Esophagus squamous epithelium (tissue), 4 donors: ENCODE results near the gene ANAPC13.

Experiments used
- CTCF ChIP-seq, 6 experiments: fragments of 450-650 bp in 4 of 6; fragments of 200-600 bp in 2 of 6; sonication (generic) in 2 of 6; IDR thresholded peaks; one replicate each; pipeline ENCODE4 v1.5.1; 2016 to 2019; ENCODE audit warnings: antibody characterized with exemption in 6 of 6, mild to moderate bottlenecking in 4 of 6, moderate library complexity in 4 of 6
- POLR2A ChIP-seq, 4 donors: fragments of 450-650 bp; IDR thresholded peaks; one replicate each; pipeline ENCODE4 v1.6.1; 2017; ENCODE audit warnings: antibody characterized with exemption in 4 of 4, mild to moderate bottlenecking in 4 of 4, moderate library complexity in 3 of 4

DNA sequence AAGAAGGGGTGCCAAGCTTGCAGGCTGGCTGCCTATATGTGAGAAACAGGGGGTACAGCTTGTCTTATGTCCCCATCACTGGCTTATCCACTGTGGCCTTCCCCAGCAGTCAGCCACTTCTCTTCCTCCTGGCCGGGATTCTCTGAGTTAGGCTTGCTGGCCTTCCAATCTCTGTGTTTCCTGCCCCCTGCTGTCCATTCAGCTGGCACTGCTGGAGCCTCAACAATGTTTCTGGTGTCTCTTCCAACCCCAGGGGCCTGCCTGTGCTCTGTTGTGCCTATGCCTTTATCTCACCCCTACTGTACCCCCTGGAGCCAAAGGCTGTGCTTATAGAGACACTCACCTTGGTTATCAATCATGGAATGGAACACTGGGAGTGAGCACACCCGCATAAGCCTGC is 36.5 kb downstream of the ANAPC13 start:
- TF ChIP-seq CTCF (IDR thresholded peaks at IDR 0.05): peak in 5 of 6 experiments; percentile 27 to 67 (median 42)
- no peak for TF ChIP-seq POLR2A (IDR thresholded peaks at IDR 0.05)
